CD4-positive, alpha-beta memory T cell (primary cell): ENCODE results near the gene ESAM. TPM values are rescaled to one million over a fixed set of nuclear protein-coding genes. Genes with fewer than 3 reads are reported as not detected.

Source experiments
- CTCF ChIA-PET: fragments of 350-600 bp; sonication (Branson Sonifier 250); formaldehyde crosslinking; loops from one replicate; lab custom pipeline; 2021; ENCODE audit warnings: inconsistent platforms; ENCODE audit not compliant: partially characterized antibody; lab: Charles Lee
- POLR2A ChIA-PET: fragments of 350-600 bp; sonication (Branson Sonifier 250); formaldehyde crosslinking; loops from one replicate; lab custom pipeline; 2021; ENCODE audit not compliant: partially characterized antibody; lab: Charles Lee
- DNase-seq, 5 donors: peaks; one replicate each; pipeline versions ENCODE4 v3.0.0 to v3.0.0-alpha.2; 2020 to 2022; ENCODE audit warnings: mixed read lengths in 1 of 5
- H3K27ac ChIP-seq: one replicate; pipeline ENCODE4 v1.7.0; 2013; ENCODE audit warnings: low read depth, low read length
- H3K27me3 ChIP-seq: 2 replicates; pipeline ENCODE4 v1.7.0; 2013; ENCODE audit warnings: mild to moderate bottlenecking, low read length, moderate library complexity; ENCODE audit not compliant: insufficient read depth
- H3K36me3 ChIP-seq: 2 replicates; pipeline ENCODE4 v1.7.0; 2013; ENCODE audit warnings: mild to moderate bottlenecking, low read length, moderate library complexity; ENCODE audit not compliant: insufficient read depth
- H3K4me1 ChIP-seq: 2 replicates; pipeline ENCODE4 v1.7.0; 2013; ENCODE audit warnings: mild to moderate bottlenecking, low read length, moderate library complexity; ENCODE audit not compliant: insufficient read depth
- H3K4me3 ChIP-seq, 2 donors: one replicate each; pipeline ENCODE4 v1.7.0; 2013; ENCODE audit warnings: low read length in 2 of 2, mild to moderate bottlenecking in 1 of 2
- H3K9me3 ChIP-seq, 2 donors: one replicate each; pipeline ENCODE4 v1.7.0; 2013; ENCODE audit warnings: low read length in 2 of 2, control low read depth in 1 of 2; ENCODE audit not compliant: control insufficient read depth in 1 of 2
- H3K27ac Mint-ChIP-seq, 7 donors: one replicate each; pipeline ENCODE4 v1.8.0; 2020 to 2021; ENCODE audit warnings: mixed read lengths in 7 of 7, mild to moderate bottlenecking in 6 of 7, inconsistent platforms in 3 of 7, moderate library complexity in 3 of 7
- H3K27me3 Mint-ChIP-seq, 2 donors: one replicate each; pipeline ENCODE4 v1.8.0; 2020 to 2021; ENCODE audit warnings: mixed read lengths in 2 of 2
- H3K36me3 Mint-ChIP-seq, 2 donors: one replicate each; pipeline ENCODE4 v1.8.0; 2020 to 2021; ENCODE audit warnings: mixed read lengths in 2 of 2, inconsistent platforms in 1 of 2, mild to moderate bottlenecking in 1 of 2
- H3K4me1 Mint-ChIP-seq, 4 donors: one replicate each; pipeline ENCODE4 v1.8.0; 2020 to 2021; ENCODE audit warnings: mixed read lengths in 4 of 4, mild to moderate bottlenecking in 1 of 4
- H3K4me3 Mint-ChIP-seq, 8 donors: one replicate each; pipeline ENCODE4 v1.8.0; 2020 to 2021; ENCODE audit warnings: mixed read lengths in 8 of 8, mild to moderate bottlenecking in 7 of 8, moderate library complexity in 6 of 8, inconsistent platforms in 3 of 8
- H3K9me3 Mint-ChIP-seq, 8 donors: one replicate each; pipeline ENCODE4 v1.8.0; 2020 to 2021; ENCODE audit warnings: mixed read lengths in 8 of 8, mild to moderate bottlenecking in 5 of 8, inconsistent platforms in 3 of 8, moderate library complexity in 1 of 8
- intact Hi-C: fragments of 100-400 bp; cut with micrococcal nuclease; formaldehyde crosslinking; loops from one replicate; pipeline ENCODE4 v1.15.1; 2023
- polyA plus RNA-seq, 2 donors: library from polyadenylated mRNA; unstranded; fragments of 300-500 nt; fragmentation: Illumina TruSeq; gene quantifications; one replicate each; pipeline ENCODE4 v1.2.3, GENCODE V29; 2021
- total RNA-seq, 2 experiments: library from RNA; stranded (reverse); gene quantifications; one replicate each; pipeline ENCODE4 v1.2.3, GENCODE V29; 2021

ESAM gene
- total and polyA plus RNA-seq, 4 experiments from 2014 or later = 1.3 to 3.2 (median 1.6) TPM

- no peak for DNase-seq
- Histone ChIP-seq H3K4me1 (peaks cover 6% of the 10 kb centered on the region), H3K36me3 (no peaks in the 10 kb centered on the region), H3K9me3 (no peaks in the 10 kb centered on the region), H3K27me3 (no peaks in the 10 kb centered on the region), H3K27ac (no peak overlapping the region), H3K4me3 (no peak overlapping the region)
- intact Hi-C loops = no loop called here
- Mint-ChIP-seq H3K27me3 (peaks cover 0 to 1% of the 10 kb centered on the region in 2 donors), H3K9me3 (no peaks in the 10 kb centered on the region), H3K4me1 (peaks cover 6 to 21% (median 9%) of the 10 kb centered on the region in 4 donors), H3K4me3 (no peak overlapping the region), H3K27ac (peak overlapping the region in 1 of 7 donors; percentile 55), H3K36me3 (peaks cover 0 to 6% of the 10 kb centered on the region in 2 donors)
- POLR2A ChIA-PET = interaction anchor here (0.9 kb wide), 1 partner anchor 127 kb away, joined by 3 read pairs; the partner anchor contains the start of gene TBRG1
- CTCF ChIA-PET = interaction anchor here (17.0 kb wide), 1 partner anchor 16 kb away, joined by 239 read pairs; the partner anchor contains the start of gene ESAM
Measured at GRCh38 chr11:124749912-124750311, 12.2 kb downstream of the ESAM start.

- Mint-ChIP-seq H3K27ac (peak overlapping the region in 2 of 7 donors; percentile 3 to 9), H3K27me3 (peaks cover 0 to 1% of the 10 kb centered on the region in 2 donors), H3K4me1 (peaks cover 6 to 21% (median 9%) of the 10 kb centered on the region in 4 donors), H3K36me3 (peaks cover 0 to 6% of the 10 kb centered on the region in 2 donors), H3K9me3 (no peaks in the 10 kb centered on the region), H3K4me3 (peak overlapping the region in 3 of 8 donors; percentile 35 to 61 (median 38))
- Histone ChIP-seq H3K27ac (no peak overlapping the region), H3K4me3 (no peak overlapping the region), H3K9me3 (no peaks in the 10 kb centered on the region), H3K36me3 (no peaks in the 10 kb centered on the region), H3K4me1 (peaks cover 6% of the 10 kb centered on the region), H3K27me3 (no peaks in the 10 kb centered on the region)
- DNase-seq = no peak
- ChIA-PET CTCF (interaction anchor here (1.1 to 17.0 kb wide), 6 partner anchors 8 to 88 kb away, joined by 4 to 239 read pairs (median 27); partner anchors contain the start of gene ESAM), POLR2A (no interaction called here)
- intact Hi-C loops = no loop called here
Measured at GRCh38 chr11:124748481-124749343, 13.4 kb downstream of the ESAM start.

GRCh38 chr11:124748100-124748418, 14.0 kb downstream of the ESAM start:
- Histone ChIP-seq H3K27me3 (no peaks in the 10 kb centered on the region), H3K36me3 (no peaks in the 10 kb centered on the region), H3K27ac (no peak overlapping the region), H3K4me3 (no peak overlapping the region), H3K9me3 (no peaks in the 10 kb centered on the region), H3K4me1 (peaks cover 6% of the 10 kb centered on the region)
- Mint-ChIP-seq H3K27ac (peak overlapping the region in 1 of 7 donors; percentile 26), H3K36me3 (peaks cover 0 to 6% of the 10 kb centered on the region in 2 donors), H3K9me3 (no peaks in the 10 kb centered on the region), H3K4me1 (peaks cover 6 to 21% (median 9%) of the 10 kb centered on the region in 4 donors), H3K27me3 (peaks cover 0 to 1% of the 10 kb centered on the region in 2 donors), H3K4me3 (peak overlapping the region in 4 of 8 donors; percentile 21 to 61 (median 44))
- no peak for DNase-seq
- intact Hi-C loops = no loop called here
- ChIA-PET CTCF (interaction anchor here (1.1 to 17.0 kb wide), 5 partner anchors 9 to 89 kb away, joined by 5 to 239 read pairs (median 41); partner anchors contain the start of gene ESAM), POLR2A (no interaction called here)

- Mint-ChIP-seq H3K27ac (peak overlapping the region in 3 of 7 donors; percentile 82 to 94 (median 94)), H3K27me3 (peaks cover 0 to 1% of the 10 kb centered on the region in 2 donors), H3K4me1 (peaks cover 6 to 21% (median 9%) of the 10 kb centered on the region in 4 donors), H3K4me3 (peak overlapping the region; percentile 96 to 99 (median 98)), H3K9me3 (no peaks in the 10 kb centered on the region), H3K36me3 (peaks cover 0 to 6% of the 10 kb centered on the region in 2 donors)
- Histone ChIP-seq H3K4me1 (peaks cover 6% of the 10 kb centered on the region), H3K4me3 (peak overlapping the region in 1 of 2 donors; percentile 97), H3K27ac (no peak overlapping the region), H3K27me3 (no peaks in the 10 kb centered on the region), H3K36me3 (no peaks in the 10 kb centered on the region), H3K9me3 (no peaks in the 10 kb centered on the region)
- CTCF ChIA-PET = interaction anchor here (1.3 to 17.0 kb wide), 10 partner anchors 10 to 89 kb away, joined by 3 to 239 read pairs (median 14); partner anchors contain the start of genes ESAM and MSANTD2
- intact Hi-C loops = loop anchor here (2.0 kb wide), 4 partner anchors 29 to 1139 kb away; partner anchors contain the start of genes HYLS1 and MSANTD2
- POLR2A ChIA-PET = interaction anchor here (1.2 to 3.4 kb wide), 10 partner anchors 9 to 206 kb away, joined by 3 to 50 read pairs (median 24); partner anchors contain the start of genes CCDC15, ESAM, MSANTD2 and SIAE
- no peak for DNase-seq
Measured at GRCh38 chr11:124747406-124748099, 14.5 kb downstream of the ESAM start.

GRCh38 chr11:124746621-124747243, 15.4 kb downstream of the ESAM start:
- peak; percentile 80 to 86 (median 85) for DNase-seq
- Mint-ChIP-seq H3K27me3 (peaks cover 0 to 1% of the 10 kb centered on the region in 2 donors), H3K27ac (peak overlapping the region; percentile 83 to 98 (median 94)), H3K4me3 (peak overlapping the region; percentile 96 to 99 (median 98)), H3K4me1 (peaks cover 6 to 21% (median 9%) of the 10 kb centered on the region in 4 donors), H3K9me3 (no peaks in the 10 kb centered on the region), H3K36me3 (peaks cover 0 to 6% of the 10 kb centered on the region in 2 donors)
- POLR2A ChIA-PET = interaction anchor here (0.8 to 3.4 kb wide), 16 partner anchors 8 to 845 kb away, joined by 3 to 50 read pairs (median 6); partner anchors contain the start of genes CCDC15, ESAM, MSANTD2 and SIAE
- Histone ChIP-seq H3K4me1 (peaks cover 6% of the 10 kb centered on the region), H3K27ac (peak overlapping the region; percentile 58), H3K4me3 (peak overlapping the region; percentile 76 to 97), H3K36me3 (no peaks in the 10 kb centered on the region), H3K9me3 (no peaks in the 10 kb centered on the region), H3K27me3 (no peaks in the 10 kb centered on the region)
- intact Hi-C loops = loop anchor here (1.0 to 2.0 kb wide), 8 partner anchors 12 to 1140 kb away; partner anchors contain the start of genes HYLS1, MSANTD2, SIAE and SPA17
- CTCF ChIA-PET = interaction anchor here (0.5 to 17.0 kb wide), 21 partner anchors 10 to 1468 kb away, joined by 3 to 239 read pairs (median 6); partner anchors contain the start of genes CCDC15, ESAM, MSANTD2 and SIAE
